CD4-positive, CD25-positive, alpha-beta regulatory T cell (primary cell): ENCODE results near the gene NPY5R. TPM values are rescaled to one million over a fixed set of nuclear protein-coding genes. Genes with fewer than 3 reads are reported as not detected.

ENCODE experiments used
- ATAC-seq, 2 donors: fragments of 150-1000 bp; cut with Tn5 transposase; one replicate each; pipeline ENCODE4 v1.10.0; 2021; ENCODE audit warnings: low read depth in 2 of 2, moderate number of reproducible peaks in 2 of 2, moderate library complexity in 1 of 2
- DNase-seq, 3 donors: peaks; one replicate each; pipeline versions ENCODE4 v3.0.0 to v3.0.0-alpha.2; 2012 to 2022; ENCODE audit warnings: mixed read lengths in 1 of 3
- H3K27ac ChIP-seq: one replicate; pipeline ENCODE4 v1.7.0; 2013; ENCODE audit warnings: mild to moderate bottlenecking, low read length; ENCODE audit not compliant: insufficient read depth, poor library complexity, severe bottlenecking
- H3K27me3 ChIP-seq: one replicate; pipeline ENCODE4 v1.7.0; 2013; ENCODE audit warnings: low read length; ENCODE audit not compliant: control insufficient read depth, insufficient read depth
- H3K36me3 ChIP-seq: one replicate; pipeline ENCODE4 v1.7.0; 2013; ENCODE audit warnings: mild to moderate bottlenecking, low read length, moderate library complexity; ENCODE audit not compliant: control insufficient read depth, insufficient read depth
- H3K4me1 ChIP-seq: 2 replicates; pipeline ENCODE4 v1.7.0; 2013; ENCODE audit warnings: mild to moderate bottlenecking, low read length; ENCODE audit not compliant: insufficient read depth, control insufficient read depth, poor library complexity, severe bottlenecking
- H3K4me3 ChIP-seq: one replicate; pipeline ENCODE4 v1.7.0; 2013; ENCODE audit warnings: low read depth, mild to moderate bottlenecking, low read length, moderate library complexity
- H3K9me3 ChIP-seq, 2 experiments: 1 replicate in 1 of 2; 2 replicates in 1 of 2; pipeline ENCODE4 v1.7.0; 2013; ENCODE audit warnings: low read length in 2 of 2, mild to moderate bottlenecking in 1 of 2, moderate library complexity in 1 of 2; ENCODE audit not compliant: control insufficient read depth in 2 of 2
- H3K27ac Mint-ChIP-seq, 3 donors: one replicate each; pipeline ENCODE4 v1.8.0; 2020 to 2022; ENCODE audit warnings: mild to moderate bottlenecking in 3 of 3, mixed read lengths in 3 of 3, moderate library complexity in 2 of 3
- H3K27me3 Mint-ChIP-seq: one replicate; pipeline ENCODE4 v1.8.0; 2022; ENCODE audit warnings: mild to moderate bottlenecking, mixed read lengths
- H3K36me3 Mint-ChIP-seq: one replicate; pipeline ENCODE4 v1.8.0; 2020; ENCODE audit warnings: mixed read lengths
- H3K4me1 Mint-ChIP-seq, 4 donors: one replicate each; pipeline ENCODE4 v1.8.0; 2020 to 2022; ENCODE audit warnings: mixed read lengths in 4 of 4, mild to moderate bottlenecking in 1 of 4
- H3K4me3 Mint-ChIP-seq, 4 donors: one replicate each; pipeline ENCODE4 v1.8.0; 2020 to 2022; ENCODE audit warnings: mild to moderate bottlenecking in 4 of 4, mixed read lengths in 4 of 4, moderate library complexity in 3 of 4
- H3K9me3 Mint-ChIP-seq, 7 donors: one replicate each; pipeline ENCODE4 v1.8.0; 2020 to 2022; ENCODE audit warnings: mixed read lengths in 7 of 7, mild to moderate bottlenecking in 3 of 7, moderate library complexity in 2 of 7
- polyA plus RNA-seq, 4 donors: library from polyadenylated mRNA; unstranded; fragments of 300-500 nt; fragmentation: Illumina TruSeq; gene quantifications; one replicate each; pipeline ENCODE4 v1.2.3, GENCODE V29; 2021
- total RNA-seq: library from RNA; stranded (reverse); gene quantifications from one replicate; pipeline ENCODE4 v1.2.3, GENCODE V29; 2022

Gene NPY5R
- total and polyA plus RNA-seq, 5 donors from 2014 or later: not detected

DNA sequence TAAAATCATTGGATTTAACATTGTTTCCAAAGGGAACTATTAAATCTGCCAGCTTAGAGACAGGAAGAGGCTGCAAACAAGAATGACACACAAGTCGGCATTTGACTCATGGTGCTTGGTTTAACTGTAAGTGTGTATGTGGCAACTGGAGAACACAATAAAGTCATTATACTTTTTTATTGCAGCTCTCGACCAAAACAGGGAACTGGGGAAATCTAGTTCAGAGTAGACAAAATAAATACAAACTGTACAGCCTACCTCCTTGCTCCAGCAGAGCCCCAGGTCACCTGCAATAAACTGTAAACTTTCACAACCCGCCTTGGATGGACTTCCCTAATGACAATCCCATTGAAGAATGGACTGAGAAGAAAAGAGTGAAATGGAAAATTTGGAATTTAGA lies 24.0 kb downstream of the NPY5R start:
- no peak for DNase-seq
- Histone ChIP-seq H3K27me3 (peaks cover 2% of the 10 kb centered on the region), H3K9me3 (no peaks in the 10 kb centered on the region), H3K27ac (no peak overlapping the region), H3K4me3 (no peak overlapping the region), H3K4me1 (no peaks in the 10 kb centered on the region), H3K36me3 (no peaks in the 10 kb centered on the region)
- Mint-ChIP-seq H3K27ac (no peak overlapping the region), H3K4me3 (no peak overlapping the region), H3K27me3 (peaks cover 4% of the 10 kb centered on the region), H3K36me3 (no peaks in the 10 kb centered on the region), H3K9me3 (peaks cover 0 to 4% (median 0%) of the 10 kb centered on the region in 7 donors), H3K4me1 (no peaks in the 10 kb centered on the region)
- ATAC-seq: no peak

- Histone ChIP-seq H3K4me1 (no peaks in the 10 kb centered on the region), H3K27me3 (no peaks in the 10 kb centered on the region), H3K4me3 (no peak overlapping the region), H3K9me3 (no peaks in the 10 kb centered on the region), H3K36me3 (no peaks in the 10 kb centered on the region), H3K27ac (no peak overlapping the region)
- no peak for DNase-seq
- Mint-ChIP-seq H3K4me3 (no peak overlapping the region), H3K27ac (no peak overlapping the region), H3K36me3 (no peaks in the 10 kb centered on the region), H3K9me3 (no peaks in the 10 kb centered on the region), H3K27me3 (peaks cover 4% of the 10 kb centered on the region), H3K4me1 (no peaks in the 10 kb centered on the region)
- ATAC-seq: no peak
These were observed 28.3 kb downstream of the NPY5R start for GRCh38 chr4:163372029-163372428.

DNA sequence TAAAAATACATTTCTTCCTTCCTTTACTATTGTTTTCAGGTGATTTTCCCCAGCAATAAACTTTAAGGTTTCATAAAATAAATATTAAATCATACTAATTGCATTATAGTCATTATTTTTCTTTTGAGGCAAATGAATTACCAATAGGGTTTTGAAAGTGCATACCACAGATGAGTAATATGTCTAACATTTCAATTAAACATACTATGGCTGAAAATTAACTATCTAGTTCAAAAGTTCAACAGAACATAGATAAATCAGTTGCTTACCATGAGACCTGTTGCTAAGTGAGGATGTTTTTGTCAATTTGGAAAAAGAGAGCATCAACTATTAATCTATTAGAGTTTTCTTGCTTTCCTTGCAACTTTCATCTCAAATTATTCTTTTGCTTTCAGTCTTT lies 35.0 kb downstream of the NPY5R start:
- no peak overlapping the region for H3K27ac Mint-ChIP-seq
- H3K9me3 Mint-ChIP-seq: no peaks in the 10 kb centered on the region
- DNase-seq (no peak), ATAC-seq (no peak)
- H3K27ac ChIP-seq: no peak overlapping the region
- peaks cover 0 to 4% (median 0%) of the 10 kb centered on the region in 4 donors for H3K4me1 Mint-ChIP-seq
- H3K4me3 ChIP-seq: no peak overlapping the region
- H3K36me3 ChIP-seq: no peaks in the 10 kb centered on the region
- no peaks in the 10 kb centered on the region for H3K27me3 ChIP-seq
- no peak overlapping the region for H3K4me3 Mint-ChIP-seq
- H3K4me1 ChIP-seq: no peaks in the 10 kb centered on the region
- peaks cover 5% of the 10 kb centered on the region for H3K27me3 Mint-ChIP-seq
- H3K9me3 ChIP-seq: no peaks in the 10 kb centered on the region
- no peaks in the 10 kb centered on the region for H3K36me3 Mint-ChIP-seq

DNA sequence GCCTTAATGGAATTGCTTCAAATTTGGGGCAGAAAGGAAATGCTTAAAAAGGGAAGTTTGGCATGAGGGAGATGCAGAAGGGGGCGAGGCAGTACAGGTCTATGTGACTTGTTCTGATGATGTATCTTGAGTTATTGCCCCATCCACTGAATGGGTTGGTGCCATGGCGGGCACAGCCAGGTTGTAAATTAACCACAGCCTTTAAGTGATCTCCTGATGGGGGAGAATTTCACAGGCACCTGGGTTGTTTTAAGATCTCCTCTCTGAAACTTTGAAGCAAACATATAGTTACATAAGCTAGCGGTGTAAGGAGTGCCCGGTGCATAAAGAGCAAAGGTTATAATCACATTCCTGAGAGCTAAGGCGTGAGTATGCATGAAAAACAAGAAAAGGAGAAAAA lies 37.0 kb downstream of the NPY5R start:
- no peaks in the 10 kb centered on the region for H3K36me3 ChIP-seq
- Mint-ChIP-seq H3K27ac (no peak overlapping the region), H3K27me3 (peaks cover 5% of the 10 kb centered on the region), H3K4me3 (no peak overlapping the region), H3K4me1 (peaks cover 0 to 4% (median 0%) of the 10 kb centered on the region in 4 donors), H3K36me3 (no peaks in the 10 kb centered on the region), H3K9me3 (no peaks in the 10 kb centered on the region)
- H3K9me3 ChIP-seq: no peaks in the 10 kb centered on the region
- no peaks in the 10 kb centered on the region for H3K27me3 ChIP-seq
- ATAC-seq: no peak
- H3K27ac ChIP-seq: no peak overlapping the region
- no peaks in the 10 kb centered on the region for H3K4me1 ChIP-seq
- H3K4me3 ChIP-seq: no peak overlapping the region
- DNase-seq: no peak

- H3K4me3 Mint-ChIP-seq: no peak overlapping the region
- no peaks in the 10 kb centered on the region for H3K36me3 ChIP-seq
- H3K27ac ChIP-seq: no peak overlapping the region
- ATAC-seq (no peak), DNase-seq (no peak)
- H3K9me3 Mint-ChIP-seq: no peaks in the 10 kb centered on the region
- H3K27me3 ChIP-seq: no peaks in the 10 kb centered on the region
- no peak overlapping the region for H3K4me3 ChIP-seq
- no peaks in the 10 kb centered on the region for H3K36me3 Mint-ChIP-seq
- H3K27ac Mint-ChIP-seq: no peak overlapping the region
- peaks cover 5% of the 10 kb centered on the region for H3K27me3 Mint-ChIP-seq
- no peaks in the 10 kb centered on the region for H3K9me3 ChIP-seq
- H3K4me1 Mint-ChIP-seq: peaks cover 0 to 4% (median 0%) of the 10 kb centered on the region in 4 donors
- H3K4me1 ChIP-seq: no peaks in the 10 kb centered on the region
These were observed 38.6 kb downstream of the NPY5R start for GRCh38 chr4:163382178-163382869.

GRCh38 chr4:163384434-163384833 lies 40.7 kb downstream of the NPY5R start:
- peaks cover 0 to 4% (median 0%) of the 10 kb centered on the region in 4 donors for H3K4me1 Mint-ChIP-seq
- no peaks in the 10 kb centered on the region for H3K27me3 ChIP-seq
- H3K9me3 ChIP-seq: no peaks in the 10 kb centered on the region
- H3K27me3 Mint-ChIP-seq: peaks cover 12% of the 10 kb centered on the region
- ATAC-seq: no peak
- no peaks in the 10 kb centered on the region for H3K4me1 ChIP-seq
- no peak overlapping the region for H3K27ac ChIP-seq
- H3K36me3 Mint-ChIP-seq: no peaks in the 10 kb centered on the region
- no peak for DNase-seq
- no peak overlapping the region for H3K27ac Mint-ChIP-seq
- no peak overlapping the region for H3K4me3 ChIP-seq
- H3K4me3 Mint-ChIP-seq: no peak overlapping the region
- no peaks in the 10 kb centered on the region for H3K36me3 ChIP-seq
- H3K9me3 Mint-ChIP-seq: no peaks in the 10 kb centered on the region

DNA sequence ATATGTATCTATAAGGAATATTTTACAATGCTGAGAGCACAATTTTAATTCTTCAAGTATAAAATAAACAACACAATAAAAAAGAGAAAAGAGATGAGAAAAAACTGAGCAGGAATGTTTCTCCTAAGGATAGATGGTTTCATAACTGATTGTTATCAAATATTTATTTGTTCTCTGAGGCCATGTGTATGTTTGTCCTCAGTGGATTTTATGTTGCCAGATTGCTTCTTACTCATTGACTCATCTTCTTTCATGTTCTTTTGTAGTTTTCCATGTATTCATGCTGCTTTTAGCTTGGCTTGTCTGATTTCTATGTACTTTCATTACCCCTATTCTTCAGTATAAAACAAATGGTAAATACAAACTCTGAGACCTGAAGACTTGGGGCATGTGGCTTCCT lies 41.2 kb downstream of the NPY5R start:
- ATAC-seq: no peak

GRCh38 chr4:163385466-163385865 lies 41.8 kb downstream of the NPY5R start:
- Mint-ChIP-seq H3K4me1 (peaks cover 0 to 4% (median 0%) of the 10 kb centered on the region in 4 donors), H3K9me3 (peaks cover 0 to 3% (median 0%) of the 10 kb centered on the region in 7 donors), H3K4me3 (no peak overlapping the region), H3K36me3 (no peaks in the 10 kb centered on the region), H3K27me3 (peaks cover 12% of the 10 kb centered on the region), H3K27ac (no peak overlapping the region)
- H3K36me3 ChIP-seq: no peaks in the 10 kb centered on the region
- H3K27ac ChIP-seq: no peak overlapping the region
- DNase-seq (no peak), ATAC-seq (no peak)
- H3K4me1 ChIP-seq: no peaks in the 10 kb centered on the region
- H3K4me3 ChIP-seq: no peak overlapping the region
- H3K9me3 ChIP-seq: no peaks in the 10 kb centered on the region
- H3K27me3 ChIP-seq: no peaks in the 10 kb centered on the region

More for the DNA sequence above, 41.2 kb downstream of the NPY5R start:
- no peaks in the 10 kb centered on the region for H3K4me1 ChIP-seq
- H3K27ac ChIP-seq: no peak overlapping the region
- H3K27me3 Mint-ChIP-seq: peaks cover 12% of the 10 kb centered on the region
- H3K27ac Mint-ChIP-seq: no peak overlapping the region
- no peaks in the 10 kb centered on the region for H3K36me3 Mint-ChIP-seq
- H3K9me3 Mint-ChIP-seq: no peaks in the 10 kb centered on the region
- H3K4me3 Mint-ChIP-seq: no peak overlapping the region
- DNase-seq: no peak
- peaks cover 0 to 4% (median 0%) of the 10 kb centered on the region in 4 donors for H3K4me1 Mint-ChIP-seq
- no peaks in the 10 kb centered on the region for H3K9me3 ChIP-seq
- H3K36me3 ChIP-seq: no peaks in the 10 kb centered on the region
- H3K4me3 ChIP-seq: no peak overlapping the region
- no peaks in the 10 kb centered on the region for H3K27me3 ChIP-seq
